KOPT-K1 (cell line): ENCODE measurements around the gene THADA.
A peak's percentile ranks its signal among the peaks of the same experiment; 100 is the strongest.
"Not testable (repeated sequence)": the region's sequence is repeated elsewhere in the genome, so short reads cannot be mapped to it uniquely, and the experiment has no call there.

Experiments used
- H3K27ac ChIP-seq: fragments of 200-600 bp; sonication (generic); 2 replicates; pipeline ENCODE4 v1.5.1; 2016; ENCODE audit warnings: antibody characterized with exemption, mild to moderate bottlenecking, low read depth, low read length; ENCODE audit not compliant: poor library complexity, severe bottlenecking
- H3K36me3 ChIP-seq: fragments of 200-600 bp; sonication (generic); 2 replicates; pipeline ENCODE4 v1.5.1; 2017; ENCODE audit warnings: antibody characterized with exemption, mild to moderate bottlenecking, low read length, moderate library complexity; ENCODE audit not compliant: insufficient read depth
- H3K9me3 ChIP-seq: fragments of 200-600 bp; sonication (generic); 2 replicates; pipeline ENCODE4 v1.5.1; 2017; ENCODE audit warnings: antibody characterized with exemption, low read length, mild to moderate bottlenecking; ENCODE audit not compliant: insufficient read depth, poor library complexity, severe bottlenecking

THADA gene

GRCh38 chr2:43190311-43191052 is 405.4 kb downstream of the THADA start:
- H3K27ac ChIP-seq: no peak overlapping the region
- H3K9me3 ChIP-seq: no peaks in the 10 kb centered on the region
- no peaks in the 10 kb centered on the region for H3K36me3 ChIP-seq

GRCh38 chr2:43189861-43190260 is 406.0 kb downstream of the THADA start:
- H3K27ac ChIP-seq, H3K9me3 ChIP-seq, H3K36me3 ChIP-seq: not testable (repeated sequence)

- Histone ChIP-seq H3K9me3 (no peaks in the 10 kb centered on the region), H3K27ac (no peak overlapping the region), H3K36me3 (no peaks in the 10 kb centered on the region)
These were observed 407.1 kb downstream of the THADA start for GRCh38 chr2:43188561-43189386.

- Histone ChIP-seq H3K36me3 (no peaks in the 10 kb centered on the region), H3K27ac (peak overlapping the region; percentile 25), H3K9me3 (no peaks in the 10 kb centered on the region)
These were observed 409.0 kb downstream of the THADA start for GRCh38 chr2:43186679-43187374.

GRCh38 chr2:43186321-43186678 is 409.5 kb downstream of the THADA start:
- Histone ChIP-seq H3K36me3 (no peaks in the 10 kb centered on the region), H3K9me3 (no peaks in the 10 kb centered on the region), H3K27ac (peak overlapping the region; percentile 25)

GRCh38 chr2:43185146-43185545 is 410.7 kb downstream of the THADA start:
- H3K9me3 ChIP-seq: no peaks in the 10 kb centered on the region
- no peak overlapping the region for H3K27ac ChIP-seq
- no peaks in the 10 kb centered on the region for H3K36me3 ChIP-seq

- H3K9me3 ChIP-seq: no peaks in the 10 kb centered on the region
- H3K27ac ChIP-seq: no peak overlapping the region
- no peaks in the 10 kb centered on the region for H3K36me3 ChIP-seq
These were observed 411.4 kb downstream of the THADA start for GRCh38 chr2:43184339-43184895.

GRCh38 chr2:43183743-43184142 is 412.1 kb downstream of the THADA start:
- Histone ChIP-seq H3K36me3 (no peaks in the 10 kb centered on the region), H3K9me3 (no peaks in the 10 kb centered on the region), H3K27ac (no peak overlapping the region)

- no peaks in the 10 kb centered on the region for H3K36me3 ChIP-seq
- H3K9me3 ChIP-seq: no peaks in the 10 kb centered on the region
- H3K27ac ChIP-seq: no peak overlapping the region
These were observed 414.9 kb downstream of the THADA start for GRCh38 chr2:43180897-43181296.
